COLO668 (cell line): Measurements from ENCODE around the gene CHRM3.
"Not testable (repeated sequence)": the region's sequence is repeated elsewhere in the genome, so short reads cannot be mapped to it uniquely, and the experiment has no call there.

Source experiments
- DNase-seq: peaks from one replicate; lab custom pipeline; 2025; ENCODE audit not compliant: unreplicated experiment; lab: John Stamatoyannopoulos, UW

CHRM3 gene

GRCh38 chr1:239386453-239387303, at the start of gene CHRM3:
CHRM3 (plus strand) TSS chr1:239386568; CDS start chr1:239907452, 520,884 bp downstream.
- peak; percentile 80 for DNase-seq

GRCh38 chr1:239337799-239338430, 48.5 kb upstream of the CHRM3 start:
- no peak for DNase-seq

DNA sequence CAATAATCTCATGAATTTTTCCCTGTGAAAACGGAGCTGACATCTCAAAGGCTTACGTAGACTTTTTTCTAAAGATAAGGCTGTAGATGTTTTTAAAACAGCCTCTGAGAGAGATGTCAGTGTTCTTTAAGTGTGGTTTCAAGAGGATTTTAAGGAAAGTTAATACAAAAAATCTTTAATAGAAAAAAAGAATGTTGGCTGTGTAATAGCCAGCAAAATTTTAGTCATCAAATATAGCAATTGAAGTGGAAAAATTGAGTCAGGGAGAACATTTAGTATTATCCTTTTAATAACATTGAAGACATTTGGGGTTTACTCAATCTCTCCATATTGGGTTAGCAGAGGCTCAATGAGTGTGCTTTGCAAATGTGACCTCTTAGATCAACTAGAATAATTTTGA, 38.6 kb upstream of the CHRM3 start:
- no peak for DNase-seq

DNA sequence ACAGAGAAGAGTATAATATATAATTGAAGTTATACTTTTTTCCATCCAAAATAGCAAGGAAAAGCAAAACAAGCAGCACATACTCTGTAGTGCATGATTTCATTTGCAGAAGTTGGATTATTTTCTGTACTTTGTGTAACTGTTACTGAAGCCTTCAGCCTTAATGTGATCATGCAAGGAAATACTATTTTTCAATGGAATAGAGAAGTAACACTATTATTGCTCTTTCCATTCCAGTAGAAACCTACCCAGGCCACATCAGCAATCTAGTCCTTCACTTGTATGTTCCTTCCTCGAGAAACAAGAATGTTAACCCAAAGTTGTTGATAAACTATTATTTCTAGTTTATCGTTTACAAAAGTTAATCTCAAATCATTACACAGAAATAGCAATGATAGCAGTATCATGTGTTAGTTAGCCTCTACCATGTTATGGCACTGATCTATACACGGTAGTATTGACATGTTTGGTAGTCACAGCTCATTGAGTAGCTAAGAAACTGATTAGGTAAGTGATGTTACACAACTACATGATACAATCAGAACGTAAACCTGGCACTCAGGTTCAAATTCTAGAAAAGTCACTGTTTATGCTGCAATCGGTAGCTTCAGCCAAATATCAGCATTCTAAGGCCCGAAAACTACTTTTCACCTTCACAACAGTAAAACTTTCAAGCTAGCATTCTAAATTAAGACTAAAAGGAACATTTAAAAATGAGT, 37.6 kb upstream of the CHRM3 start:
- DNase-seq: no peak

DNA sequence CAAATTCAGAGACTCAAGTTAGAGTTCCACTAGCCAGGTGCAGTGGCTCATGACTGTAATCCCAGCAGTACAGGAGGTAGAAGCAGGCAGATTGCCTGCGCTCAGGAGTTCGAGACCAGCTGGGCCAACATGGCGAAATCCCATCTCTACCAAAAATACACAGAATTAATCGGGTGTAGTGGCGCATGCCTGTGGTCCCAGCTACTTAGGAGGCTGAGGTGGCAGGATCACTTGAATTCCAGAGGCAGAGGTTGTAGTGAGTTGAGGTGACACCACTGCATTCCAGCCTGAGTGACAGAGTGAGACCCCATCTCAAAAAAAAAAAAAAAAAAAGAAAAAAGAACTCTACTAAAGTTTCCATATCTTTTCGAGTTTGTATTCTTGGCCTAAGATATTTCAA, 36.7 kb upstream of the CHRM3 start:
- no peak for DNase-seq

DNA sequence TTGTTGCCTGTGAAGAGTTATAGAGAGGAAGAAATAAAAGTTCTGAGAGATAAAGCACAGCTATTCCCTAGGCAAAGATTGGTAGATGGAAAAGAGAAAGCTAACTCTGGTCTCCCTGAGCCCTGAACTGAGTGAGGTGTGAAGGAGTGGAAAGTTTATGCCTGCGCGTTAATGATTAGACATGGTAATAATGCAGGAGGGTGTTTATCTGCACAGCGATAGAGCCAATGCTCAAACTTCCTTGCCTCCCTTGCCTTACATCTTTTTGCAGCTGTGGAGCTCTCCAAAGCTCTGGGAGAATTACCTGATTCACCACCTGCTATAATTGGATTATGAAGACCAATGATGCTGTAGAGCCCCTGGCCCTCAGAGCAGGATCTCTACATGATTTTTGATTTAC, 32.8 kb upstream of the CHRM3 start:
- DNase-seq: no peak

GRCh38 chr1:239354231-239354630, 32.1 kb upstream of the CHRM3 start:
- DNase-seq: no peak

DNA sequence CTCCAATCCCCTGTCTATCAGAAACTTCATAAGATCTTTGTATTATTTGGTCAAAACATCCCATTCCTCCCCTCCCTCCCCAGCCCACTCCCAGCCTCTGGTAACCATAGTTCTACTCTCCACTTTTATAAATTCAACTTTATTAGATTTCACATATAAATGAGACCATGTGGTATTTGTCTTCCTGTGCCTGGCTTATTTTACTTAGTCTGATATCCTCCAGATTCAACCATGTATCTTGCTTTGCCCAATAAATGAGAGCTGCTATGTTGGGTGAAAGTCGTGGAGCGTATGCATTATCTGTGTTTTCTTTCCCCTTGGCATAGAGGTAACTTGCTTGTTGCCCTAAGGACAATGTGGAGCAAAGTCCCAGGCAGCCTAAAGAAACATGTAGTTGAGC, 28.5 kb upstream of the CHRM3 start:
- no peak for DNase-seq

DNA sequence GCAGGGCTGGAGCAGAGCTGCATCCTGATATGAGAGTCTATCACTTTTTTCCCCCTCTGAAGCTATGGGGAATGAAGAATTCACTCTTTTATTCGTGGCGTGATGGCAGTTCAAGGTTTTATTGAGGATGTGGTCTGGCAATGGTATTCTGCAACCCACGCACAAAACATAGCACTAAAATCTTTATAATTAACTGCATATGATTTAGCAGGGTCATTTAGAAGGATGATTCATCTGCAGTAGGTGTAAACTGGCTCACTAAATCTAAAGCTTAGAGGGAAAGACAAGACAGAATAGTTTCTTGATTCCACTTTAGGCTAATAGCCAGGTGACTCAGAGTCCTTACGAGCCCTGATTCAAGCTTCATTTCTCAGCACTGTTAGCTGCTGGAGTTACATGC, 25.0 kb upstream of the CHRM3 start:
- no peak for DNase-seq

DNA sequence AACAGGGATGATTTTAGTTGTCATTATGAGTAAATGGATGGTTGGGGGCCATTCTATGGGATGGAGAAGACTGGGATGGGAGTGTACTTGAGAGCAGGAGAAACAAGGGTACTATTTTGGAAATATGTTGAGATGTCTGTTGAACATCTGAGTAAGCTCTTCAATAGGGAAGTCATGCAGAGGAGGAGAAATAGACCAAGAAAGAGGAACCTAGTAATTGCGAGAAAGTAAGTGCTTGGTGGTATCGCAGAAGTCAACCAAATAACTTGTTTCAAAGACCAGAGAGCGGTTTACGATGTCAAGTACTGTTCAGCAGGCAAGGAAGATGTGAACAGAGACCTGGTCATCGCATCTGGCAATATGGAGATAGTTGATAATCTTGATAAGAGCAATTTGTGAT, 22.4 kb upstream of the CHRM3 start:
- DNase-seq: no peak

GRCh38 chr1:239367196-239367810, 19.1 kb upstream of the CHRM3 start:
- no peak for DNase-seq

DNA sequence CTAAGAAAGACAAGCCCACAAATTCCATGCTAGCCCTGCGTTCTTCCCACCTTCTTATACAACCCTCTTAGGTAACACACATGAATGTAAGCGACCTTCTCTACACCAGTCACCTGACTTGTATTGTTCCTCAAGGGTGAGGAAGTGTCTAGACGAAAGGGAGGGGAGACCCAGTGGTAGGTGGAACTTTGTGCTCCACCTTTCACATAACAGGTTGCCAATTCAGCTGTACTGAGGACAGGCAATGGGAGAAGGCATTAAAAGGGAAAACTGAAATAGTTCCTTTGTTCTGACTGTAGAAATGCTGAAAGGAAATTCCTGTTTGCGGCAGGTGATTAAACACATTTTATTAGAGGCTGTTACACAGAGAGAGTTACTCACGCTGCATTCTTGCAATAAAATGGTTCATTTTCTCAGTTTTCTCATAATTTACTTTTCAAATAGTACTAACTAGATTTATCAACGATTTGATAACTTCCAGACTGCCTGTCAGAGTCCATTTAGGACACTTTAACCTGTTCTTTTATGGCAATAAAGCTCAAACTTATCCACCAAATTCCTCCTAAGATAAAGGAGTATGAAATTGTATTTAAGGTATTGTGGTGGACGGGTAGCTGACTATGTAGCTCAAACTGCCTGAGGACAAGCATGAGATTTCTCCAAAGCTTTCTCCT, 17.8 kb upstream of the CHRM3 start:
- no peak for DNase-seq

GRCh38 chr1:239370869-239371268, 15.5 kb upstream of the CHRM3 start:
- DNase-seq: not testable (repeated sequence)

- no peak for DNase-seq
Measured at GRCh38 chr1:239382666-239383065, 3.7 kb upstream of the CHRM3 start.

GRCh38 chr1:239383714-239384113, 2.7 kb upstream of the CHRM3 start:
- no peak for DNase-seq

DNA sequence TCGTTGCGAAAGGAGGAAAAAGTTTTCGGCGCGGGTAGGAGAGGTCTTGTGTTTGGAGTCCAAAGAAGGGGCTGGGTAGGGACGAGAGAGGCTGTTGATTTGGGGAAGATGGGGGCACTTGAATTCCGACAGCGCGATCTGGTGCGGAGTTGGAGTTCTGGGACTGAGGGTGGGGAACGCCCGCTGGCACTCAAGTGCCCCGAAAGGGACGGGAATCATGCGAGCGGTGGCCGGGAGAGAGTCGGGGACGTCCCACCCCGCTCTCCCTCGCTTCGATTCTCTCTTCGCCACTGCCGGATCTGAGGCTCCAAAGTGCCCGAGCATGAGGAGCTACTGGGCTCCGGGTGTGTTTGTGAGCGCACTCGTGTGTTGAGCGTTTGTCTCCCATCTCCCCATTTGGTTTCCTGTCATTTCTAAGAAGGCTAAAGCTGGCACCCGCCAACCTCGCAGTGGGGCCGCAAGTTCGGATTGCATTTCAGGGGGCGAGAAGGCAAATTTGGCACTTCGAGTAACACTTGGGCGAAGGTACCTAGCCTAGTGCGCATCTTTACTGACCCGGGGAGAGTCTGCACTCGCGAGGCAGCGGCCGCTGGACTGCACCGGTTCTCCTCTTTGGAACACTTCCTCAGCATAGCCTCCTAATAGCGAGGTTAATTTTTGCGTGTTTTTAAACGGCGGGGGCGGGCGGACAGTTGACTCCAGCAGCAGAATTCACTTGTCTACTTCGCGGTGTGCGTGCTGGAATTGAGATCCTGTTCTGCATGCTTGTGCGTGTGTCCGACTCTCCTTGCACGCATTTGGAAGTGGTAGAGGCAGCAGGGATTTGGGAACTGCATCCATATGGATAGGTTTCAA, 1.2 kb downstream of the CHRM3 start:
- peak; percentile 44 for DNase-seq

DNA sequence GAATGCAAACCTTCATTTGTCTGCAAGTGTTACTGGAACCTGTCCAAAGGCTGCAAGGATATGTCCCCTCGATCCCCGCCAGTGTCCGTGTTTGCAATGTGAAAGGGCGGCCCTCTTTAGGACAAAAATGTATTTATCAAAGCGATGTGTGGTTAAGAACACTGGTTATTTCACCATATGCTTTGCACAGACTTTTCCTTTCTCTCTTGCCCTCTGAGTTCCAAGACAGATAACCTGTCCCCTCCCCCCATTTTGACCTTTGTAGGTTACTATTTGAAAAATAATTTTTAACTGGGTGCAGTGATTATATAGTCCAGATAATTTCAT, 1.8 kb downstream of the CHRM3 start:
- DNase-seq: no peak

GRCh38 chr1:239388578-239388977, 2.2 kb downstream of the CHRM3 start:
- no peak for DNase-seq

- DNase-seq: no peak
Measured at GRCh38 chr1:239389703-239390102, 3.3 kb downstream of the CHRM3 start.

- no peak for DNase-seq
Measured at GRCh38 chr1:239392271-239392670, 5.9 kb downstream of the CHRM3 start.
